Colon (tissue), 2 donors: Measurements from ENCODE around the gene MYH7B.

Source experiments
- FAIRE-seq: peaks from 2 replicates; lab custom pipeline; 2012; peaks lifted over from hg19 to GRCh38; lab: Jason Lieb, UNC
- donor health status: control.
- donor health status: control.

MYH7B gene

DNA sequence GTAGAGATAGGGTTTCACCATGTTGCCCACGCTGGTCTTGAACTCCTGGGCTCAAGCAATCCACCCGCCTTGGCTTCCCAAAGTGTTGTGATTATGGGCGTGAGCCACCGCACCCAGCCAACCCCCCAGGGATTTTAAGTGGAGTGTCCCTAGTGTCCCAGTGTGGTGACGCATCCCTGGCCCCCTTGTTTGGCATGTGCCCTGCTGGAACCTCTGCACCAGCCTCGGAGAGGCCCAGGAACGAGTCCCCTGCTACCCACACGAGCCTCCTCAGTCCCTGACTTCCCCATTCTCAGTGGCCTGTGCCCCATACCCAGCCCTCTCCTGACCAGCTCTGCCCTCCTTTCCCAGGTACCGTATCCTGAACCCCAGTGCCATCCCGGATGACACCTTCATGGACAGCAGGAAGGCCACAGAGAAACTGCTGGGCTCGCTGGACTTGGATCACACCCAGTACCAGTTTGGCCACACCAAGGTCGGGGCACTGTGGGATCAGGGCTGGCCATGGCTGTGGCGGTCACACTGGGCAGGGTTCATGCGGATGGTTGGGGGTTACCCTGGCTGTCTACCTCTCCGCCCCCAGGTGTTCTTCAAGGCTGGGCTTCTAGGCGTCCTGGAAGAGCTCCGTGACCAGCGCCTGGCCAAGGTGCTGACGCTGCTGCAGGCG, 37.2 kb downstream of the MYH7B start:
- FAIRE-seq, result no peak

DNA sequence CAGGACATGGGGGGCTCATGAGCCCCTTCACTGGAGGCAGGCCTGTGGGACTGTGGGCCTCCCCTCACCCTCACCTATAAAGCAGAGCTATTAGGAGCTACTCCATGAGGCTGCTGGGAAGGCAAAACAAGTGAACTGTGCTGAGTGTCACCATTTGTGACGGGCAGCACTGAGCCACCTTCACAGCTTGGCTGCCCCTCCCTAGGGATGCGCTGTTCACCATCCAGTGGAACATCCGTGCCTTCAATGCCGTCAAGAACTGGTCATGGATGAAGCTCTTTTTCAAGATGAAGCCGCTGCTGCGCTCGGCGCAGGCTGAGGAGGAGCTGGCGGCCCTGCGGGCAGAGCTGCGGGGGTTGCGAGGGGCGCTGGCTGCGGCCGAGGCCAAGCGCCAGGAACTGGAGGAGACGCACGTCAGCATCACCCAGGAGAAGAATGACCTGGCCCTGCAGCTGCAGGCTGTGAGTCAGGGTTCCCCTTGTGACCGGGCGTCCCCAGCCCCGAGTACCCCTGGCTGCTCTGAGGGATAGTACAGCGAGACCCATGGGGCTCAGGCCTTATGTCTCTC, 38.4 kb downstream of the MYH7B start:
- FAIRE-seq, result no peak

DNA sequence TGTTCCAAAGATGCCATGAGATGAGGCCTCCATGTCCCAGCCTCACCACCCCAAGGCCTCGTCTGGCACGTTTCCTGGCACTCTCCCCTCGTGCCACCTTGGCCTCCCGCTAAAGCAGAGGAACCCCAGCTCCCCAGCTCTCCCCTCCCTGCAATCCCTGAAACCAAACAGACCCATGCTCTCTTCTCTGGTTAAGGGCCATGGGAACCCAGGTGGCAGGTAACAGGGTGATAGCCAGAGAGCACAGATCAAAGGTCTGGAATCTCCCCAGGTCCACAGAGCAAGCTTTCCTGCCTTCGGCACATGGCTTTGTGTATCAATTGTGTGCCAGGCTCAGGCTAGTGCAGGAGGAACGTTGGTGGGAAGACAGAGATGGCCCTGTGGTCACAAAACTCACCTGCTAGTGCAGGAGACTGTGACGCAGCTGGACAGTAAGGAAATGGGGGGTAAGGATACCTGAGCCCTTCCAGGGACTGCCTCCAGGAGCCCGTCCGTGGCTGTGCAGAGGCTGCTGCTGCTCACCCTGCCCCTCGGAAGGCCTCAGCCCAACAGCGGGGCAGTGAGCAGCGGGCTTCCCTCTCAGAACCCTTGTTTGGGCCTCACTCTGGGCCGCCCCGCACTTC, 39.0 kb downstream of the MYH7B start:
- no peak for FAIRE-seq

GRCh38 chr20:34995192-34995591, 39.5 kb downstream of the MYH7B start:
- no peak for FAIRE-seq

GRCh38 chr20:34995696-34996095, 40.0 kb downstream of the MYH7B start:
- no peak for FAIRE-seq

DNA sequence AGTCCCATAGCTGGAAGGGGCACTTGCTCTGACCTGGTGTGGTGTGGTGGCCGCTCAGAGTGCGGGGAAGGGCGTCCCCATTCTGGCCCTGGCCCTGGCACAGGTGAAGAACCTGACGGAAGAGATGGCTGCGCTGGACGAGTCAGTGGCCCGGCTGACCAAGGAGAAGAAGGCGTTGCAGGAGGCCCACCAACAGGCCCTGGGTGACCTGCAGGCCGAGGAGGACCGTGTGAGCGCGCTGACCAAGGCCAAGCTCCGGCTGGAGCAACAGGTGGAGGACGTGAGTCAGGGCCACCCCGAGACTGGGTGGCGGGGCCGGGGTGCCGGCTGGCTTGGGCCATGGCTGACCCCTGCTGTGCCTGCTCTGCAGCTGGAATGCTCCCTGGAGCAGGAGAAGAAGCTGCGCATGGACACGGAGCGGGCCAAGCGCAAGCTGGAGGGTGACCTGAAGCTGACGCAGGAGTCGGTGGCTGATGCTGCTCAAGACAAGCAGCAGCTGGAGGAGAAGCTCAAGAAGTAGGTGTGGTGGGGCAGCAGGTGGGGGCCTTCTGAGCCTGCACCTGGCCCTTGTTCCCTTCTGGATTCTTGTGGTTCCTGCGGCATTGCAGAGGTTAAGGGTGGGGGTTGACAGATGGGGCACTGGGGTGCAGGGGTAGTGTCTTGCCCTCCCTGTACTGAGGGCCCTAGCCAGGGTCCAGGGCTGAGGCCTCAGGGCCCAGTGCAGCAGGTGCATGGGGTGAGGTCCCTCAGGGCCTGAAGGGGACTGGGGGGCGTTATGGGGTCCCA, 40.8 kb downstream of the MYH7B start:
- no peak for FAIRE-seq

DNA sequence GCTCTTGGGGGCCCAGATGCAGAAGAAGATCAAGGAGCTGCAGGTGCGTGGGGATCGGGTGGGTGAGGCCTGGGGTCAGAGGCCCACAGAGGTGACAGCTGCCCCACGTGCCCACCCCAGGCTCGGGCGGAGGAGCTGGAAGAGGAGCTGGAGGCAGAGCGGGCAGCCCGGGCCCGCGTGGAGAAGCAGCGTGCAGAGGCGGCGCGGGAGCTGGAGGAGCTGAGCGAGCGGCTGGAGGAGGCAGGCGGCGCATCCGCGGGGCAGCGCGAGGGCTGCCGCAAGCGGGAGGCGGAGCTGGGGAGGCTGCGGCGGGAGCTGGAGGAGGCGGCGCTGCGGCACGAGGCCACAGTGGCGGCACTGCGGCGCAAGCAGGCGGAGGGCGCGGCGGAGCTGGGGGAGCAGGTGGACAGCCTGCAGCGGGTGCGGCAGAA, 41.5 kb downstream of the MYH7B start:
- FAIRE-seq, result no peak

DNA sequence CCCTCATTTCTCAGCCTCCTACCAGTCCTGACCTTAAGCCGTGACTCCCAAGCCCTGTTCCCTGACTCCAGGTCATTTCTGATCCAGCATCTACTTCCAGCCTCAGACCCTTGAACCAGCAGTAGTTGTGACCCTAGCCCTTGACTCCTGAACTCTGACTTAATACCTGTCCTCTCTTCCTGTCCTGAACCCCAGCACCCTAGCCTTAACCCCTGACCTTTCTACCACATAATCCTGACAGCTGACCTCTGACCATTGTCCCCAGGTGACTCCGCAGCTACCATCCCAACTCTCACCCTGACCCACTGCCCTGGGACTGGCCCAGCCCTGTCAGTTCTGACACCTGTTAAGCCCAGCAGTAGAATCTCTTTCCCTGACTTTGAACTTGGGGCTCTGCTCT, 42.1 kb downstream of the MYH7B start:
- no peak for FAIRE-seq

- no peak for FAIRE-seq
These were observed 42.8 kb downstream of the MYH7B start for GRCh38 chr20:34998331-34998950.

GRCh38 chr20:34999021-34999451, 43.4 kb downstream of the MYH7B start:
- FAIRE-seq, result no peak

DNA sequence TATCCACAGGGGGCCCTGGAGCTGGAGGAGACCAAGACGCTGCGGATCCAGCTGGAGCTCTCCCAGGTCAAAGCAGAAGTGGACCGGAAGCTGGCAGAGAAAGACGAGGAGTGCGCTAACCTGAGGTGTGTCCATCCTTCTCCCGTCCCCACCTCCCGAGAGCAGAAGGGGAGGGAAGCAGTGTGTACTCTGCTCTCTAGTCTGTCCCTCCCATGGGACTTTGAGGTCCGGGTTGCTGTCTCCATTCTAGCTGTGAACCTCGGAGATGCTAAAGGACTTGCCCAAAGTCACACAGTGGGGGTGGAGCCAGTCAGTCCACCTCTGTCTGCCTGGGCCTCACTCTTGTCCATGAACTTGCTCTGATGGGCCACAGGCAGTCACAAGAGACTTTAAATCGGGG, 44.1 kb downstream of the MYH7B start:
- FAIRE-seq, result no peak

DNA sequence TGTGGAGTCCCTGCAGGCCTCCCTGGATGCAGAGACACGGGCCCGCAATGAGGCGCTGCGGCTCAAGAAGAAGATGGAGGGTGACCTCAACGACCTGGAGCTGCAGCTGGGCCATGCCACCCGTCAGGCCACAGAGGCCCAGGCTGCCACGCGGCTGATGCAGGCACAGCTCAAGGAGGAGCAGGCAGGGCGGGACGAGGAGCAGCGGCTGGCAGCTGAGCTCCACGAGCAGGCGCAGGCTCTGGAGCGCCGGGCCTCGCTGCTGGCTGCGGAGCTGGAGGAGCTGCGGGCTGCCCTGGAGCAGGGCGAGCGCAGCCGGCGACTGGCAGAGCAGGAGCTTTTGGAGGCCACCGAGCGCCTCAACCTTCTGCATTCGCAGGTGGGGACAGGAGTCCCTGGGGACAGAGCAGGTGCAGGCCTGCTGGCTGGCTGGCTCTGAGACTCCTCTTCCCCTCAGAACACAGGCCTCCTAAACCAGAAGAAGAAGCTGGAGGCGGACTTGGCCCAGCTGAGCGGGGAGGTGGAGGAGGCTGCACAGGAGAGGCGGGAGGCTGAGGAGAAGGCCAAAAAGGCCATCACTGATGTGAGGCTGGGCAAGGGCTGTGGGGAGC, 44.7 kb downstream of the MYH7B start:
- no peak for FAIRE-seq

DNA sequence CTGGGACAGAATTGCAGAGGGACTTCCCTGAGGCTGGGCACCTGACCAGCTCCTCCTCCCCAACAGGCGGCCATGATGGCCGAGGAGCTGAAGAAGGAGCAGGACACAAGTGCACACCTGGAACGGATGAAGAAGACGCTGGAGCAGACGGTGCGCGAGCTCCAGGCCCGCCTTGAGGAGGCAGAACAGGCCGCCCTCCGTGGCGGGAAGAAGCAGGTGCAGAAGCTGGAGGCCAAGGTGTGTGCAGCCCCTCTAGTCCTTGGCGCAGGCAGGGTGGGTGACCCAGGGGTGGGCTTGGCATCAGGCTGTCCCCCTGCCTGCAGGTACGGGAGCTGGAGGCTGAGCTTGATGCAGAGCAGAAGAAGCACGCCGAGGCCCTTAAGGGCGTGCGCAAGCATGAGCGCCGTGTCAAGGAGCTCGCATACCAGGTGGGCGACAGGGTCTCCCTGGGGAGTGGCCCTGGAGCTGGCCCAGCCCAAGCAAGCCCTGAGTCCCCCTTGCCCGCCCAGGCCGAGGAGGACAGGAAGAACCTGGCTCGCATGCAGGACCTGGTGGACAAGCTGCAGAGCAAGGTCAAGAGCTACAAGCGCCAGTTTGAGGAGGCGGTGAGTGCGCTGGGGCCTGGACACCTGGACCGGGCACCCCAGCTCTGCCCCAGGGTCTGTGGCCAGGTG, 45.4 kb downstream of the MYH7B start:
- FAIRE-seq, result no peak

DNA sequence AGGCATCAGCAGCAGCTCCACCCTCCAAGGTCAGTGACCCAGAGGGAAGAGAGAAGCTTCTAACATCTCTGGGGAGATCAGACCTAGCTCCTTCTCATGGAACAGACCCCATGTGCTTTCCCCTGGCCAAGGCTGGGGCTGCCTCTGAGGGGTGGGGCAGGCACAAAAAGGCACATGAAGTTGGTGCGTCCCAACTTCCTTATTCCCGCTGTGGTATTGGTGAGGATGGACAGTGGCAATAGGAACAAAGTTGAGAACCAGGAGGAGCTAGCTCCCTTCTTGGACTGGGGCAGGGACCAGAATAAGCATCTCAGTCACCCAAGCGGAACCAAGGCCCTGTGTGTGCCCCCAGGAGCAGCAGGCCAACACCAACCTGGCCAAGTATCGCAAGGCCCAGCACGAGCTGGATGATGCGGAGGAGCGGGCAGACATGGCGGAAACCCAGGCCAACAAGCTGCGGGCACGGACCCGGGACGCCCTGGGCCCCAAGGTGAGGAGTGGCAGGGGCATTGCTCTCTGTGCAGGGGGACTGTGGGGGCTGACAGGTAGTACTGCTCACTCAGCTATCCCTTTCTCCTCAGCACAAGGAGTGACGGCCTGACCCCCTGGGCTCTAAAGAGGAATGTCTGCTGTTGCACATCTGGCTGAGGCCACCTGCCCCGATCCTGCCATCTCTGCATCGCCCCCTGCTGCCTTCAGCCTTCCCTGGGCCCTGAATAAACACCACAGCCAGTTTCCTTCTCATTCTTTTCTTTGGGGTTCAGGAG, 46.1 kb downstream of the MYH7B start:
- no peak for FAIRE-seq

DNA sequence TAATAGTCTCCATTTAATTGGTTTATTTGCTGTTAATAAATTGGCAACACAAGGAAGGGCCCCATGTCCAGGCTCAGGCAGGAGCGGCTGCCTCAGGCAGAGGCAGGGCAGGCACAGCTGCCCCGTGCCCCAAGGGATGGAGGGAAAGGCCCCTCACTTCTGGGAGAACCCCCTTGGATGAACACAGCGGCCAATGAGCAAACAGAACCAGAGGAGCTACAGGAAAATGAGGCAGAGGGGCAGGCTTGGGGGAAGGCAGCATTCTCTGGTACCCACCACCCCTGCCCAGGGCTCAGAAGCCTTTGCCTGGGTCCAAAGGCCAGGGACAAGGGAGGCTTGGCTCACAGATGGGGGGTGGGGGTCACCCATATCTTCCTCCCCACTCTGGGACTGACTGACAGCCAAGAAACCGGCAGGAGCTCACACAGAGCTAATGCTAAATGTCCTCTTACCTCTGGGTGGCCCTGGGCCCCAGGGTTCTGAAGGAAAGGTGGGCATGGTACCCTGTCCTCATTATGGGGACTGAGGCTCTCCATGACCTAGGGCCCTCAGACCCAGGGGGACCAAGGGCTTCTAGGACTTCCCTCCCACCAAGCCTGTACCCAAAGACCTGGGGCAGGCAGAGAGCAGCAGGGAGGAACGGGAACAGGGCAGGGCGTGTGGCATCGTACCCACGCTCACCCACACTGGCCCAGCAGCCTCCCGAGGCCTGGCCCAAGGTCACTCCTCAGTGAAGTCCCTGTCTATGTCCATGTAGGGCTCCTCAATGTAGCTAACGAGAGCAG, 47.0 kb downstream of the MYH7B start:
- no peak for FAIRE-seq

- no peak for FAIRE-seq
These were observed 47.8 kb downstream of the MYH7B start for GRCh38 chr20:35003211-35004031.

- no peak for FAIRE-seq
These were observed 48.5 kb downstream of the MYH7B start for GRCh38 chr20:35004051-35004725.

- FAIRE-seq, result no peak
These were observed 49.2 kb downstream of the MYH7B start for GRCh38 chr20:35004749-35005462.
